ENCODE results near the gene ADGRL1.

The ADGRL1 gene

DNA sequence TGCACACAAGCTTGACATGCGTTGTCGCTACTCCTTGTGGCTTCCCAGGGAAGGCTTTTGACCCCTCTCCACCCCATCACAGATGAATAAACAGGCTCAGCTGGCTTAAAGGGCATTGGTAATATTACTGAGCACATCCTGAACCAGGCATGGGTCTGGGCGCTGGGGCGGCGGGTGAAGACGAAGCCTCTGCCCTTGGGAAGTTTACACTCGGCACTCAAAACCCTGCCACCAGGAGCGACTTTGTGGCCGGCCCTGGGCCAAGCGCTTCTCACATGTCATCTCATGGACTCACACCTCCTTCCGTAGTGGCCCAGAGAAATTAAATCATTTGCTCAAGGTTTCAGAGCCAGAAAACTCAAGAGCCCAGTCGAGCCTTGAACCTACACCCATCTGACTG is 37.0 kb downstream of the ADGRL1 start:
- no peak overlapping the region for H3K4ac ChIP-seq (ENCODE audit: low read length)
- no peak overlapping the region for H2AFZ ChIP-seq (ENCODE audit: low read length)
- H2BK12ac ChIP-seq (ENCODE audit: low read length) = no peak overlapping the region
- no peak overlapping the region for H4K8ac ChIP-seq (ENCODE audit: low read depth, low read length)
- no peak overlapping the region for H3K23ac ChIP-seq (ENCODE audit: low read depth, low read length, poor library complexity)
- no peak overlapping the region for H2BK120ac ChIP-seq (ENCODE audit: low read depth, low read length)
- peaks cover 9 to 22% of the 10 kb centered on the region in 2 donors for H3K4me1 ChIP-seq (ENCODE audit: control insufficient read depth in 2 of 2, insufficient read depth in 1 of 2, low read depth in 1 of 2, low read length in 2 of 2)
- no peak overlapping the region for H2AK5ac ChIP-seq (ENCODE audit: low read depth, low read length)
- H3K27ac ChIP-seq (replicated peaks; ENCODE audit: low read length) = no peak overlapping the region
- no peak overlapping the region for H3K14ac ChIP-seq (ENCODE audit: low read length)
- no peaks in the 10 kb centered on the region for H3K27me3 ChIP-seq (ENCODE audit: control insufficient read depth in 3 of 3, insufficient read depth in 3 of 3, low read depth in 1 of 3, low read length in 3 of 3)
- no peak overlapping the region for H3K9ac ChIP-seq (ENCODE audit: low read depth, low read length, poor library complexity)
- WGBS, 2 donors (ENCODE audit: extremely low coverage in 2 of 2, insufficient read length in 2 of 2, insufficient replicate concordance in 1 of 2) = no CpG with 5 or more reads among the region's 12 CpGs
- H3K4me3 ChIP-seq (ENCODE audit: low read length in 2 of 2) = peak overlapping the region in 1 of 2 donors; percentile 27
- H3K36me3 ChIP-seq (replicated peaks in 1 of 2; ENCODE audit: control insufficient read depth in 2 of 2, insufficient read depth in 2 of 2, low read length in 2 of 2) = peaks cover 28 to 47% of the 10 kb centered on the region in 2 donors
- no peak overlapping the region for H3K4me2 ChIP-seq (ENCODE audit: insufficient read depth, low read length, poor library complexity, severe bottlenecking)
- peaks cover 6% of the 10 kb centered on the region for H3K79me1 ChIP-seq (ENCODE audit: low read depth, low read length)
- H3K18ac ChIP-seq (ENCODE audit: low read length) = no peak overlapping the region
- peaks cover 0 to 13% of the 10 kb centered on the region in 2 donors for H3K9me3 ChIP-seq (replicated peaks in 1 of 2; ENCODE audit: control insufficient read depth in 2 of 2, insufficient read depth in 1 of 2, low read depth in 1 of 2, low read length in 2 of 2)
- H2BK15ac ChIP-seq (ENCODE audit: low read length) = no peak overlapping the region
- no peak for DNase-seq (ENCODE audit: low spot score)
- H2BK5ac ChIP-seq (ENCODE audit: low read length) = no peak overlapping the region
- no peak overlapping the region for H4K91ac ChIP-seq (ENCODE audit: low read depth, low read length, poor library complexity)

DNA sequence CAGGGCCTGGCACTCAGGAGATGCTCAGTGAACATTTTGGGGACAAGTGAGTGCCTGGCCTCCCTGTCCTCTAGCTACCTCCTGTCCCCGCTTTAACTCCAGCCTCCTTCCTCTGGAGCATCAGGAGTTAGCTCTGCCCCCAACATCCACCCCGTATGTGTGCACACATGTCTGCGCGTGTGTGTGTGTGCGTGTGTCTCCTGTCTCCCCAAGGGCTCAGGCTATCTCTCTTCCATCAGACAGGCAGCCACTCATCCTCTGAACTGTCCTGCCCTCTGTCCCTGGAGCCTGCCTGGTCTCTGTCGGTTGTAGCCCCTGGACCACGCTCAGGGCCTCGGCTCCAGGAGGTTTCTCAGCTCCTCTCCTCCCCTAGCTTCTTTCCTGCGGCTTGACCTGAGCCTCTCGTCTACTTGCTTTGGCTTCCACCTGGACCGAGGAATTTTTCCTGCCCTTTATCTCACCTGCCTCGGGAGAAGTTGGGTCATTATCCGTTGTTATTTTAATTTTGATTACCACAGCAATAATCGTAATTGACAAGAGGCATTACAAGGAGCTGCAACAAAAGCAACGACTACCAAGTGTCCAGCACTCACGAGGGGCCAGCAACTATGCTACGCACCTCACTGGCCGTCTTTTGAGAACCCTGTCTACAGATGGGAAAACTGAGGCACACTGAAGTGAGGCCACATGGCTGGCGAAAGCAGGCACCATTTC is 37.6 kb downstream of the ADGRL1 start:
- WGBS, 2 donors (ENCODE audit: extremely low coverage in 2 of 2, insufficient read length in 2 of 2, insufficient replicate concordance in 1 of 2) = no CpG with 5 or more reads among the region's 19 CpGs
- H3K4me3 ChIP-seq (ENCODE audit: low read length in 2 of 2) = peak overlapping the region in 1 of 2 donors; percentile 27
- H3K9me3 ChIP-seq (replicated peaks in 1 of 2; ENCODE audit: control insufficient read depth in 2 of 2, insufficient read depth in 1 of 2, low read depth in 1 of 2, low read length in 2 of 2) = peaks cover 0 to 13% of the 10 kb centered on the region in 2 donors
- no peak overlapping the region for H2BK120ac ChIP-seq (ENCODE audit: low read depth, low read length)
- peak overlapping the region; percentile 50 for H3K23ac ChIP-seq (ENCODE audit: low read depth, low read length, poor library complexity)
- no peaks in the 10 kb centered on the region for H3K27me3 ChIP-seq (ENCODE audit: control insufficient read depth in 3 of 3, insufficient read depth in 3 of 3, low read depth in 1 of 3, low read length in 3 of 3)
- no peak overlapping the region for H2BK5ac ChIP-seq (ENCODE audit: low read length)
- H2BK15ac ChIP-seq (ENCODE audit: low read length) = no peak overlapping the region
- H2BK12ac ChIP-seq (ENCODE audit: low read length) = no peak overlapping the region
- H3K18ac ChIP-seq (ENCODE audit: low read length) = peak overlapping the region; percentile 55
- H3K27ac ChIP-seq (replicated peaks; ENCODE audit: low read length) = no peak overlapping the region
- H3K4me2 ChIP-seq (ENCODE audit: insufficient read depth, low read length, poor library complexity, severe bottlenecking) = no peak overlapping the region
- H3K9ac ChIP-seq (ENCODE audit: low read depth, low read length, poor library complexity) = no peak overlapping the region
- no peak overlapping the region for H2AK5ac ChIP-seq (ENCODE audit: low read depth, low read length)
- no peak overlapping the region for H3K4ac ChIP-seq (ENCODE audit: low read length)
- peaks cover 5% of the 10 kb centered on the region for H3K79me1 ChIP-seq (ENCODE audit: low read depth, low read length)
- no peak overlapping the region for H4K91ac ChIP-seq (ENCODE audit: low read depth, low read length, poor library complexity)
- no peak overlapping the region for H2AFZ ChIP-seq (ENCODE audit: low read length)
- peaks cover 12 to 24% of the 10 kb centered on the region in 2 donors for H3K4me1 ChIP-seq (ENCODE audit: control insufficient read depth in 2 of 2, insufficient read depth in 1 of 2, low read depth in 1 of 2, low read length in 2 of 2)
- H4K8ac ChIP-seq (ENCODE audit: low read depth, low read length) = no peak overlapping the region
- DNase-seq (ENCODE audit: low spot score) = no peak
- peaks cover 29 to 43% of the 10 kb centered on the region in 2 donors for H3K36me3 ChIP-seq (replicated peaks in 1 of 2; ENCODE audit: control insufficient read depth in 2 of 2, insufficient read depth in 2 of 2, low read length in 2 of 2)
- H3K14ac ChIP-seq (ENCODE audit: low read length) = no peak overlapping the region

DNA sequence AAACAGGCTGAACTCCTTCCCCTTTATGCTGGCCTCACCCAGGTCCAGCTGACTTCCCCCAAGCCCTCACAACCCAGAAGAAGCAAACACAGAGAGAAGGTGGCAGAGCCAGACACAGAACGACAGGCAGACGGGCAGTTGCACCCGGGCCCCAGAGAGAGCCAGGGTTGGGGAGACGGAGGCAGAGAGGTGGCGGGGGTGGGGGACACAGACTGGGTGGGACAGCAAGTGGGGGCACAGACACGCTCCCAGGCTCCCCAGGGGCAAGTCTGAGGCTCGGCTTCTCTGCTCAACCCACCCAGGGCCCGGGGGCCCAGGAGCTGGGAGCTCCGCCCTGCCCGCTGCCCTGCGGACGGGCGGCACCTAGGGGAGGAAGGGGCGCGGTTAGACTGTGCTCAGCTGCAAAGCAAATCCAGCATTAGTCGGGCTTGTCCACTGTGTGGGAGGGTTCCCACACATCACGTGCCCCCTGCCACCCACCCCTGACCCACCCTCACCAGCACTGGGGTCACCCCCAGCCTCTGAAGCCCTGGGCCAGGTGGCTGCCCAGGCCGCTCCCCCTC is 38.3 kb downstream of the ADGRL1 start:
- no peak for DNase-seq (ENCODE audit: low spot score)
- Histone ChIP-seq H4K8ac (ENCODE audit: low read depth, low read length) (no peak overlapping the region), H3K4me1 (ENCODE audit: control insufficient read depth in 2 of 2, insufficient read depth in 1 of 2, low read depth in 1 of 2, low read length in 2 of 2) (peaks cover 12 to 24% of the 10 kb centered on the region in 2 donors), H2BK15ac (ENCODE audit: low read length) (no peak overlapping the region), H3K4me3 (ENCODE audit: low read length in 2 of 2) (no peak overlapping the region), H2BK5ac (ENCODE audit: low read length) (no peak overlapping the region), H3K23ac (ENCODE audit: low read depth, low read length, poor library complexity) (no peak overlapping the region), H3K79me1 (ENCODE audit: low read depth, low read length) (peaks cover 8% of the 10 kb centered on the region), H3K27ac (replicated peaks; ENCODE audit: low read length) (no peak overlapping the region), H4K91ac (ENCODE audit: low read depth, low read length, poor library complexity) (no peak overlapping the region), H2AK5ac (ENCODE audit: low read depth, low read length) (no peak overlapping the region), H3K4ac (ENCODE audit: low read length) (no peak overlapping the region), H3K27me3 (ENCODE audit: control insufficient read depth in 3 of 3, insufficient read depth in 3 of 3, low read depth in 1 of 3, low read length in 3 of 3) (no peaks in the 10 kb centered on the region), H2BK12ac (ENCODE audit: low read length) (no peak overlapping the region), H3K9me3 (replicated peaks in 1 of 2; ENCODE audit: control insufficient read depth in 2 of 2, insufficient read depth in 1 of 2, low read depth in 1 of 2, low read length in 2 of 2) (peaks cover 1 to 13% of the 10 kb centered on the region in 2 donors), H2AFZ (ENCODE audit: low read length) (no peak overlapping the region), H3K18ac (ENCODE audit: low read length) (no peak overlapping the region), H3K36me3 (replicated peaks in 1 of 2; ENCODE audit: control insufficient read depth in 2 of 2, insufficient read depth in 2 of 2, low read length in 2 of 2) (peaks cover 34 to 42% of the 10 kb centered on the region in 2 donors), H3K9ac (ENCODE audit: low read depth, low read length, poor library complexity) (no peak overlapping the region), H3K4me2 (ENCODE audit: insufficient read depth, low read length, poor library complexity, severe bottlenecking) (no peak overlapping the region), H3K14ac (ENCODE audit: low read length) (no peak overlapping the region), H2BK120ac (ENCODE audit: low read depth, low read length) (no peak overlapping the region)
- WGBS, 2 donors (ENCODE audit: extremely low coverage in 2 of 2, insufficient read length in 2 of 2, insufficient replicate concordance in 1 of 2) = no CpG with 5 or more reads among the region's 18 CpGs

DNA sequence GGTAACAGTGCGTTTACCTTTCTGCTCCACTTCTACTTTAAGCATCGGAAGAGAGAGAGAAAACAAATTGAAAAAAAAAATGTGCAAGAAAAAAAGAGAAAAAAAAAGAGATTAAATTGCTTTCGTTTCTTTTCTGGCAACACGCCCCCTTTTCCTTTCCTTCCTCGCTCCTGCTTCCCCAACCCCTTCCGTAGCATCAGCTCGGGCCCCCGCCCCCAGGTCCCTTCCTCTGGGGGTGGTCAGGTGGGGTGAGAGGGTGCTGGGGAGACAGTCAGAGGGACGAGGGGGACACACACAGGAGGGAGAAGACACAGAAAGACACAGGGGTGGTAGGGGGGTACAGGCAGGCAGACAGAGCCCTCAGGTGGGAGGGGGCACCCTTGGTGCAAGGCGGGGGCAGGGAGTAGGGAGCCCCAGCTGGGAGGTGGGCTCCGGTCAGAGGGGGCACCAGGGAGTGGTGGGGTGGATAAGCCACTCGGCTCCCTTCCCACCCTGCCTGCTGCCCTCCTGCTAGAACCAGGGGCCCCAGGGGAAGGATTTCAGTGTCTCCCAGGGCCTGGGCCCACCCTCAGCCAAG is 38.9 kb downstream of the ADGRL1 start:
- no peak overlapping the region for H2BK12ac ChIP-seq (ENCODE audit: low read length)
- no peaks in the 10 kb centered on the region for H3K27me3 ChIP-seq (ENCODE audit: control insufficient read depth in 3 of 3, insufficient read depth in 3 of 3, low read depth in 1 of 3, low read length in 3 of 3)
- no peak overlapping the region for H3K4ac ChIP-seq (ENCODE audit: low read length)
- no peak overlapping the region for H2AFZ ChIP-seq (ENCODE audit: low read length)
- H3K23ac ChIP-seq (ENCODE audit: low read depth, low read length, poor library complexity) = no peak overlapping the region
- H3K18ac ChIP-seq (ENCODE audit: low read length) = no peak overlapping the region
- H3K9me3 ChIP-seq (replicated peaks in 1 of 2; ENCODE audit: control insufficient read depth in 2 of 2, insufficient read depth in 1 of 2, low read depth in 1 of 2, low read length in 2 of 2) = peaks cover 1 to 13% of the 10 kb centered on the region in 2 donors
- DNase-seq (ENCODE audit: low spot score) = no peak
- no peak overlapping the region for H3K4me3 ChIP-seq (ENCODE audit: low read length in 2 of 2)
- H2BK15ac ChIP-seq (ENCODE audit: low read length) = no peak overlapping the region
- H2AK5ac ChIP-seq (ENCODE audit: low read depth, low read length) = no peak overlapping the region
- H2BK5ac ChIP-seq (ENCODE audit: low read length) = no peak overlapping the region
- H2BK120ac ChIP-seq (ENCODE audit: low read depth, low read length) = no peak overlapping the region
- no CpG with 5 or more reads among the region's 12 CpGs for WGBS, 2 donors (ENCODE audit: extremely low coverage in 2 of 2, insufficient read length in 2 of 2, insufficient replicate concordance in 1 of 2)
- peaks cover 12 to 24% of the 10 kb centered on the region in 2 donors for H3K4me1 ChIP-seq (ENCODE audit: control insufficient read depth in 2 of 2, insufficient read depth in 1 of 2, low read depth in 1 of 2, low read length in 2 of 2)
- no peak overlapping the region for H3K4me2 ChIP-seq (ENCODE audit: insufficient read depth, low read length, poor library complexity, severe bottlenecking)
- H3K9ac ChIP-seq (ENCODE audit: low read depth, low read length, poor library complexity) = no peak overlapping the region
- no peak overlapping the region for H4K8ac ChIP-seq (ENCODE audit: low read depth, low read length)
- peaks cover 8% of the 10 kb centered on the region for H3K79me1 ChIP-seq (ENCODE audit: low read depth, low read length)
- H3K14ac ChIP-seq (ENCODE audit: low read length) = no peak overlapping the region
- H4K91ac ChIP-seq (ENCODE audit: low read depth, low read length, poor library complexity) = no peak overlapping the region
- no peak overlapping the region for H3K27ac ChIP-seq (replicated peaks; ENCODE audit: low read length)
- H3K36me3 ChIP-seq (replicated peaks in 1 of 2; ENCODE audit: control insufficient read depth in 2 of 2, insufficient read depth in 2 of 2, low read length in 2 of 2) = peaks cover 36 to 44% of the 10 kb centered on the region in 2 donors
